Thymus (tissue), 14 donors: ENCODE measurements around the gene TRPM4. TPM values are rescaled to one million over a fixed set of nuclear protein-coding genes. Genes with fewer than 3 reads are reported as not detected.

Experiments used
- DNase-seq, 9 donors: peaks; one replicate each; pipeline ENCODE4 v3.0.0-alpha.2; 2013; ENCODE audit warnings: low spot score in 9 of 9, low read depth in 6 of 9, missing footprints in 1 of 9
- H3K27ac ChIP-seq, 2 donors: one replicate each; pipeline ENCODE4 v1.5.1; 2013; ENCODE audit warnings: control low read depth in 1 of 2, low read depth in 1 of 2, low read length in 1 of 2, mild to moderate bottlenecking in 1 of 2, moderate library complexity in 1 of 2
- H3K27me3 ChIP-seq, 2 donors: one replicate each; pipeline ENCODE4 v1.5.1; 2013; ENCODE audit warnings: low read length in 1 of 2; ENCODE audit not compliant: control insufficient read depth in 2 of 2, insufficient read depth in 1 of 2
- H3K36me3 ChIP-seq, 2 donors: one replicate each; pipeline ENCODE4 v1.5.1; 2013; ENCODE audit warnings: low read length in 1 of 2, mild to moderate bottlenecking in 1 of 2, moderate library complexity in 1 of 2; ENCODE audit not compliant: control insufficient read depth in 2 of 2, insufficient read depth in 2 of 2
- H3K4me1 ChIP-seq, 2 donors: one replicate each; pipeline ENCODE4 v1.5.1; 2013; ENCODE audit warnings: low read length in 2 of 2; ENCODE audit not compliant: control insufficient read depth in 2 of 2, insufficient read depth in 2 of 2
- H3K4me3 ChIP-seq, 2 donors: one replicate each; pipeline ENCODE4 v1.5.1; 2013; ENCODE audit warnings: low read length in 2 of 2, control low read depth in 1 of 2, mild to moderate bottlenecking in 1 of 2
- H3K9me3 ChIP-seq, 2 donors: one replicate each; pipeline ENCODE4 v1.5.1; 2013; ENCODE audit warnings: low read length in 1 of 2, mild to moderate bottlenecking in 1 of 2; ENCODE audit not compliant: control insufficient read depth in 2 of 2, insufficient read depth in 1 of 2
- WGBS: extraction: QIAGEN DNeasy Blood & Tissue Kit; methylation state at CpG from one replicate; pipeline ENCODE4 v1.1.7; 2013; 5-methylcytosine and 5-hydroxymethylcytosine counted together
- long read RNA-seq, 10 donors: transcript quantifications; one replicate each; lab custom pipeline, GENCODE V29; 2026
- polyA plus RNA-seq: library from polyadenylated mRNA; stranded (reverse); fragments of 200-250 nt; gene quantifications from one replicate; pipeline ENCODE4 v1.2.3, GENCODE V29; 2013
- total RNA-seq: library from RNA; stranded (reverse); fragments of 120-200 nt; gene quantifications from one replicate; pipeline ENCODE4 v1.2.4, GENCODE V29; 2013
- donor health status: healthy.

The TRPM4 gene
- 3.7 TPM for total RNA-seq
- polyA plus RNA-seq, result 7.6 TPM
- long read RNA-seq, donor 1, result 0 reads
- long read RNA-seq, donor 2, result 0 reads
- long read RNA-seq, donor 3, result 0 reads
- long read RNA-seq, donor 4, result 0 reads
- long read RNA-seq, donor 5, result 0 reads
- long read RNA-seq, donor 6, partial matches to known transcripts, result 0 of 1 reads
- long read RNA-seq, donor 6, other reads (novel, unspliced or antisense), result 0 of 1 reads
- long read RNA-seq, donor 7, result 0 reads
- long read RNA-seq, donor 8, result 0 reads
- long read RNA-seq, donor 9, result 0 reads
- long read RNA-seq, donor 10, partial matches to known transcripts, result 0 of 2 reads
- long read RNA-seq, donor 10, other reads (novel, unspliced or antisense), result 0 of 2 reads

DNA sequence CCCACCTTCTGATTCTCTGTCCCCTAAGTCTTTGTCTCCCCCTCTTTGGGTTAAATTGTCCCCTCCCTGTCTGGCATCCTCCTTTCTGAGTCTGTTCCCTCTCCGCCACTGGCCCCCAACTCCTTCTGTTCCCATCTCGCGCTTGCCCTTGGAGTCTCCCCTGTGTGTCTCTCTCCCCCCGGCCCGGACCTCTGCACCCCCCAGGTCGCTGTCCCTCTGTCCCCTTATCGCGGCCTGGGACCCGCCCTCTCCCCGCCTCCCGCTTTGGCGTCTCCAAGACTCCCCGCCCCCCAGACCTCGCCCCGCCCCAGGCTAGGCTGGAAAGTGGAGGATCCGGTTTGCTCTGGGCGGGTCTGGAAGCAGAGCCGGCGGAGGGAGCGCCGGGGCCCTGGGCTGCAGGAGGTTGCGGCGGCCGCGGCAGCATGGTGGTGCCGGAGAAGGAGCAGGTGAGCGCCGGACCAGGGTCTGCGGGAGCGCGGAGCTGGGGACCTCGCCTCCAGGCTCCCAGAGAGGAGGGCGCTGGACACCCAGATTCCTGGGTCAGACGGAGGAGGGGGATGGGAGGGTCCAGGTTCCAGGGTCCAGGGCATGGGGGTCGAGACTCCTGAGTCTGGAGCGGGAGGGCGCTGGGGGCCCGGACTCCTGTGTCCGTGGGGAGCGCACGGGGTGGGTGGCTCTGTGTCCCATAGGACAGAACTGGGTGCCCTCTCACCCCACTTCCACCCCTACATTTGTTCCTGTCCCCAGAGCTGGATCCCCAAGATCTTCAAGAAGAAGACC is at the start of gene TRPM4:
TSS of gene TRPM4 (plus strand) at position 348 of the 780 bp plus-strand sequence. CDS start at position 423, 75 bp downstream.
- 2% methylated on average over 41 of the region's 41 CpGs for WGBS
- Histone ChIP-seq H3K4me3 (peak within 1 kb of the TSS; percentile 35 to 37), H3K4me1 (peaks cover 0 to 8% of the 10 kb centered on the region in 2 donors), H3K27ac (no peak within 1 kb of the TSS), H3K36me3 (no peaks in the 10 kb centered on the region), H3K27me3 (peaks cover 22 to 78% of the 10 kb centered on the region in 2 donors), H3K9me3 (peaks cover 0 to 1% of the 10 kb centered on the region in 2 donors)
- DNase-seq, result no peak

- 97% methylated on average over 5 of the region's 5 CpGs for WGBS
- H3K36me3 ChIP-seq, result peaks cover 52 to 59% of the 10 kb centered on the region in 2 donors
Measured at GRCh38 chr19:49109051-49109450, 48.5 kb upstream of the TRPM4 start.

DNA sequence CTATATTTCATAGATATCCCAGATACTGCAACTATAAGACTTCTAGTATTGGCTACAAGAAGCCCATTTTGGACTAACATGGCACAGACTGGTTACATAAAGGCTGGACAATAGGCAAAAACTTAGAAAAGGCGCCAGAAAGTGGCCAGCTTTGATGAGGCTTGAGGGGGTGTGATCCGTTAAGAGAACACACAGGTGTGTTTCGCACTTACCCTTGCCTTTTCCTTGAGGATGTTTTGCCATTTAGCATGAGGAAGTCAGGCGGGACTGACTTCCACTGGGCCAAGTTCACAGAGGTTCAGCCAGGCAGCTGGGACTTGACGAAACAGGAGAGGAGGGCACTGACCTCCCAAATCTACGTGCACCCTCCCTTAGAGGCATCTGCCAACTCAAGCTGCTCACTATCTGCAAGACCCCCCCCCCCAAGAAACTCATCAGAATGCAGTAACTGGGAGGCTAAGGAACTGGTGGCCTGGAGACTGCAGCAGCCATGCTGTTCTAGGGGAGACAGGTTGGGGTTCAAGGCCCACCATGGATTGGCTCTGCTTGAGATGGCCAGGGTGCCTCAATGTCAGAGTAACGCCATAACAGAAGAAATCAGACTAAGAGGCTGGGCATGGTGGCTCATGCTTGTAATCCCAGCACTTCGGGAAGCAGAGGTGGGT is 47.9 kb upstream of the TRPM4 start:
- Histone ChIP-seq H3K27ac (no peak overlapping the region), H3K4me1 (peaks cover 6 to 9% of the 10 kb centered on the region in 2 donors), H3K4me3 (no peak overlapping the region), H3K9me3 (no peaks in the 10 kb centered on the region), H3K36me3 (peaks cover 45 to 52% of the 10 kb centered on the region in 2 donors), H3K27me3 (peaks cover 0 to 10% of the 10 kb centered on the region in 2 donors)
- 98% methylated on average over 8 of the region's 8 CpGs for WGBS
- DNase-seq, result no peak

More at GRCh38 chr19:49109051-49109450, 48.5 kb upstream of the TRPM4 start:
- Histone ChIP-seq H3K27ac (no peak overlapping the region), H3K27me3 (peaks cover 0 to 8% of the 10 kb centered on the region in 2 donors), H3K4me1 (peaks cover 5 to 8% of the 10 kb centered on the region in 2 donors), H3K4me3 (no peak overlapping the region), H3K9me3 (no peaks in the 10 kb centered on the region)
- no peak for DNase-seq

- H3K4me1 ChIP-seq, result peaks cover 10 to 12% of the 10 kb centered on the region in 2 donors
- 88% methylated on average over 3 of the region's 3 CpGs for WGBS
Measured at GRCh38 chr19:49110567-49110966, 47.0 kb upstream of the TRPM4 start.

GRCh38 chr19:49111218-49111998 is 46.2 kb upstream of the TRPM4 start:
- H3K27ac ChIP-seq, result no peak overlapping the region
- WGBS, result 94% methylated on average over 11 of the region's 11 CpGs
- H3K9me3 ChIP-seq, result no peaks in the 10 kb centered on the region
- H3K36me3 ChIP-seq, result peaks cover 28 to 37% of the 10 kb centered on the region in 2 donors
- DNase-seq, result no peak
- peaks cover 10 to 12% of the 10 kb centered on the region in 2 donors for H3K4me1 ChIP-seq
- H3K4me3 ChIP-seq, result no peak overlapping the region
- H3K27me3 ChIP-seq, result peaks cover 0 to 15% of the 10 kb centered on the region in 2 donors

More at GRCh38 chr19:49110567-49110966, 47.0 kb upstream of the TRPM4 start:
- Histone ChIP-seq H3K27me3 (peaks cover 0 to 15% of the 10 kb centered on the region in 2 donors), H3K36me3 (peaks cover 37 to 44% of the 10 kb centered on the region in 2 donors), H3K4me3 (no peak overlapping the region), H3K27ac (no peak overlapping the region), H3K9me3 (no peaks in the 10 kb centered on the region)
- no peak for DNase-seq

- peaks cover 0 to 17% of the 10 kb centered on the region in 2 donors for H3K27me3 ChIP-seq
- H3K4me1 ChIP-seq, result peaks cover 18 to 20% of the 10 kb centered on the region in 2 donors
- peak within 1 kb of the TSS in 1 of 2 donors; percentile 9 for H3K27ac ChIP-seq
- peak within 1 kb of the TSS; percentile 62 to 83 for H3K4me3 ChIP-seq
- peak in 7 of 9 donors; percentile 54 to 82 (median 73) for DNase-seq
- H3K9me3 ChIP-seq, result no peaks in the 10 kb centered on the region
- WGBS, result under 1% methylated on average over 66 of the region's 66 CpGs
- H3K36me3 ChIP-seq, result peaks cover 3 to 12% of the 10 kb centered on the region in 2 donors
Measured at GRCh38 chr19:49113762-49114629, 43.6 kb upstream of the TRPM4 start, which contains the start of gene LIN7B. Gene LIN7B, plus strand, starts transcription at chr19:49114370. Its CDS starts 35 bp downstream, at chr19:49114405.

DNA sequence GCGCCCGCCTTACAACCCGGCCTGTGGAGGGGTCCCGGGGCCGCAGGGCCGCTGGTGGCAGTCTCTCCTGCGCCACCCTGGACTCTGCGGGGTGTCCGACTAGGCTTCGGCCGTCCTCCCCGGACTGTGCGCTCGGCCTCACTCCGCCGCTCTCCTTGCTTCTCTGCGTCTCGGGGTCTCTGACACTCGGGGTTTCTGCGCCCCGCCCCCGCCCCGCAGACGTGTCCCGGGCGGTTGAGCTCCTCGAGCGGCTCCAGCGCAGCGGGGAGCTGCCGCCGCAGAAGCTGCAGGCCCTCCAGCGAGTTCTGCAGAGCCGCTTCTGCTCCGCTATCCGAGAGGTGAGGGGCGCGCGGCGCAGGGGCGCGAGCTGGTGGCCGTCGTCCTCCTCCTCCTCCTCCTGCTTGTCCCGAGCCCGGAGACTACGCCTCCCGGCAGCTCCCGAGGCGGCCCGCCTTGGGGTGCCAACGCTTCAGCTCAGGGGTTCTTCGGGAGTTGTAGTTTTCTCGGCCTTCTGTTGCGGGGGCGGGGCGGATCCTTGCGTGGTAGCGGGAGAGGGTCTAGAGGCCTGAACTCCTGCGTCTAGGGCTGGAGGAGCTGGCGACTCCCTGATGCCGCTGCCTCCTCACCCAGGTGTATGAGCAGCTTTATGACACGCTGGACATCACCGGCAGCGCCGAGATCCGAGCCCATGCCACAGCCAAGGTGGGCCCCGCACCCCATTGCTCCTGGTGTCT is 42.8 kb upstream of the TRPM4 start:
- peaks cover 0 to 4% of the 10 kb centered on the region in 2 donors for H3K36me3 ChIP-seq
- peak overlapping the region; percentile 62 to 83 for H3K4me3 ChIP-seq
- peaks cover 5 to 24% of the 10 kb centered on the region in 2 donors for H3K27me3 ChIP-seq
- H3K4me1 ChIP-seq, result peaks cover 20 to 24% of the 10 kb centered on the region in 2 donors
- 12% methylated on average over 68 of the region's 68 CpGs for WGBS
- H3K27ac ChIP-seq, result peak overlapping the region in 1 of 2 donors; percentile 9
- peak in 7 of 9 donors; percentile 33 to 73 (median 54) for DNase-seq
- no peaks in the 10 kb centered on the region for H3K9me3 ChIP-seq
